GM13976 (cell line): Measurements from ENCODE around the gene DNAJC16.

Experiments
- DNase-seq: peaks from one replicate; pipeline ENCODE4 v3.0.0; 2012; ENCODE audit warnings: low spot score
- in situ Hi-C: fragments of 300-500 bp; cut with MboI; formaldehyde crosslinking; loops from one replicate; pipeline ENCODE4 v1.12.0; 2022; ENCODE audit warnings: low sequenced_read_pairs, mixed read lengths, inconsistent platforms; ENCODE audit not compliant: unreplicated experiment
- TF ChIP-seq, protein P1 (sequence below): IDR thresholded peaks from 2 replicates; pipeline ENCODE4 v1.5.1; 2012; ENCODE audit warnings: borderline replicate concordance, mild to moderate bottlenecking; ENCODE audit not compliant: insufficient read depth; ENCODE audit errors: extremely low read depth, missing control alignments, control extremely low read depth

The DNAJC16 gene

DNA sequence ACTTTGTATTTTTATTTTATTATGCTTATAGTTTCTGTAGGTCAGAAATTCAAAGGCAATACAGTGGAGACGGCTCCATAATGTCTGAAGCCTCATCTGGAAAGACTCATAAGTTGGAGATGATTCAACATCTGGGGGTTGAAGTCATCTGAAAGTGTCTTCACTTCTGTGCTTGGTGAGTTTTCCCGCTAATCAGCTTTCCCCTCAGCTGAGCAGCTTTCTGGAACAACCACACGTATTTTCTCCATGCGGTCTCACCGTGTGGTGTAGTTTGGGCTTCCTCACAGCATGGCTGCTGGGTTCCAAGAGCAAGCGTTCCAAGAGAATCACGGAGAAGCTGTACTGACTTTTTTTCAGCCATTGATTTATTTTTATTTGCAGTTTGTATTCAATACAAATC is 83.0 kb downstream of the DNAJC16 start:
- no peak for DNase-seq
- in situ Hi-C loops: no loop called here
- TF ChIP-seq, protein P1, sequence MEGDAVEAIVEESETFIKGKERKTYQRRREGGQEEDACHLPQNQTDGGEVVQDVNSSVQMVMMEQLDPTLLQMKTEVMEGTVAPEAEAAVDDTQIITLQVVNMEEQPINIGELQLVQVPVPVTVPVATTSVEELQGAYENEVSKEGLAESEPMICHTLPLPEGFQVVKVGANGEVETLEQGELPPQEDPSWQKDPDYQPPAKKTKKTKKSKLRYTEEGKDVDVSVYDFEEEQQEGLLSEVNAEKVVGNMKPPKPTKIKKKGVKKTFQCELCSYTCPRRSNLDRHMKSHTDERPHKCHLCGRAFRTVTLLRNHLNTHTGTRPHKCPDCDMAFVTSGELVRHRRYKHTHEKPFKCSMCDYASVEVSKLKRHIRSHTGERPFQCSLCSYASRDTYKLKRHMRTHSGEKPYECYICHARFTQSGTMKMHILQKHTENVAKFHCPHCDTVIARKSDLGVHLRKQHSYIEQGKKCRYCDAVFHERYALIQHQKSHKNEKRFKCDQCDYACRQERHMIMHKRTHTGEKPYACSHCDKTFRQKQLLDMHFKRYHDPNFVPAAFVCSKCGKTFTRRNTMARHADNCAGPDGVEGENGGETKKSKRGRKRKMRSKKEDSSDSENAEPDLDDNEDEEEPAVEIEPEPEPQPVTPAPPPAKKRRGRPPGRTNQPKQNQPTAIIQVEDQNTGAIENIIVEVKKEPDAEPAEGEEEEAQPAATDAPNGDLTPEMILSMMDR: no peak

- in situ Hi-C loops: no loop called here
- no peak for DNase-seq
- TF ChIP-seq, protein P1: no peak
Measured at GRCh38 chr1:15610167-15610566, 83.5 kb downstream of the DNAJC16 start.

GRCh38 chr1:15616373-15617172 is 89.9 kb downstream of the DNAJC16 start:
- TF ChIP-seq, protein P1: no peak
- in situ Hi-C loops: no loop called here
- peak; percentile 37 for DNase-seq

DNA sequence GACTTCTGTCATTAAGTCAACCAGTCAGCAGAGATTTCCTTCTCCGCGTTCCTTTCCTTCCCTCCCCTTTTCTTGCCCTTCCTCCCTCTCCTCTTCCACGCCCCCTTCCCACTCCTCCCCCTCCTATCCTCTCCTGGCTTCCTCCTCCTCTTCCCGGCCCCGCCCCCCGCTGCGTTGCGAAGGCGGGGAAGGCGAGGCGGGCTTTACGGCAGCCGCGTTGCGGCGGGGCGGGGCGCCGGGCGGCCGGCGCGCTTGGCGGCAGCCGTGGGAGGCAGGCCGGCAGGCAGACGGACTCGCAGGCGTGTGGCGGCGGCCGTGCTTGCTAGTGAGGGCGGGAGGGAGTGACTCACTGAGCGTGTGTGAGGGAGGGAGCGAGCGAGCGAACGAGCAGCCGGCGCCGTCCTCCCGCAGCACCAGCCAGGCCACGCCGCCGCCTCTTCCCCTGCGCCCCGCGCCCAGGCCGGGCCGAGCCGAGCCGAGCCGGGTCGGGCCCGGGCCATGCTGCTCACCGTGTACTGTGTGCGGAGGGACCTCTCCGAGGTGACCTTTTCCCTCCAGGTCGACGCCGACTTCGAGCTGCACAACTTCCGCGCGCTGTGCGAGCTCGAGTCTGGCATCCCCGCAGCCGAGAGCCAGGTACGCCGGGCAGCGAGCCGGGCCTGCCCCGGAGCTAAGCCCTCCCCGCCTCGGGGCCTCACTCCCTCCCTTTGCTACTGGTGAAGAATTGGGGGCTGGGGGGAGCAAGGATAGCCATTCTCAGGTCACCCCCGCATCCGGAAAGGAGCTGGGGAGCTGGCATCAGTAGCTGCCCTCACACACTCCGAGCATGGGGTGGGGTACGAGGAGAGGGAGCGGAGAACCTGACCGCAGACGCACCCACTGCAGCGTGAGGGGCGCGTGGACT is 90.8 kb downstream of the DNAJC16 start, which contains the start of gene DDI2:
Gene DDI2, plus strand, starts transcription at position 286 of the 904 bp plus-strand sequence. Its CDS starts 213 bp downstream, at position 499.
- DNase-seq: peak; percentile 95
- TF ChIP-seq, protein P1: no peak
- in situ Hi-C loops: no loop called here

GRCh38 chr1:15618077-15618654 is 91.5 kb downstream of the DNAJC16 start:
- peak; percentile 62 for DNase-seq
- in situ Hi-C loops: no loop called here
- TF ChIP-seq, protein P1: no peak
